Erythroblast (primary cell): ENCODE results near the gene COPZ1.

Experiments used
- GATA1 ChIP-seq: IDR thresholded peaks from 2 replicates; pipeline ENCODE4 v1.6.1; 2011; ENCODE audit warnings: low read depth, mild to moderate bottlenecking, control low read depth, low read length, moderate library complexity
- POLR2A ChIP-seq: IDR thresholded peaks from 2 replicates; pipeline ENCODE4 v1.6.1; 2011; ENCODE audit warnings: mild to moderate bottlenecking, low read length

DNA sequence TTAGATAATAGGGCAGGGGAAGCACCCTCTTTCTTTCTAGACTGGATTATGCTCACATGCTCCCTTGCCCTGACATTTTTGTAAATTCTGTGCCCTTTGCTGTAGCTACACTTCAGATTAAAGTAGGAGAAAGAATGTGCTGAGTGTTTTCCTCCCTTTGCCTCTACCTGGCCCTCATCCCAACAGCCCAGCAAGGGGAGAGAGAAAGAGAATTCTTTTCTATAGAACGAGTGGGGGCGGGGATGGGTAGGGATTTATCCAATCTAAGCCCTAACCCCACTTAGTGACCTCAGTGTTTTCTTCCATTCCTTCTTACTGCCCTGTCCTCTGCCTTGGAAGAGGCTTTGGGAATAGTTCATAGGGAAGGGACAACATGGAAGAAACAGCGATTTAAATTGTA, 25.8 kb downstream of the COPZ1 start:
- TF ChIP-seq POLR2A (no peak), GATA1 (no peak)
